RWPE2 (cell line): ENCODE measurements around the gene RIMS4.
A peak's percentile ranks its signal among the peaks of the same experiment; 100 is the strongest.
"Not testable (repeated sequence)": the region's sequence is repeated elsewhere in the genome, so short reads cannot be mapped to it uniquely, and the experiment has no call there.

Experiments
- ATAC-seq: fragments of 200-7000 bp; cut with Tn5 transposase; 3 replicates; pipeline ENCODE4 v1.9.1; 2021; ENCODE audit warnings: low read depth
- DNase-seq: peaks from one replicate; pipeline ENCODE4 v3.0.0-alpha.2; 2020; ENCODE audit warnings: low spot score
- H3K27ac ChIP-seq: fragments of 450-650 bp; 2 replicates; pipeline ENCODE4 v1.5.1; 2017; ENCODE audit warnings: mild to moderate bottlenecking; ENCODE audit not compliant: poor library complexity, severe bottlenecking
- H3K27me3 ChIP-seq: fragments of 250-450 bp; sonication (Bioruptor Pico); 2 replicates; pipeline ENCODE4 v1.5.1; 2021; ENCODE audit warnings: mild to moderate bottlenecking, moderate library complexity; ENCODE audit not compliant: insufficient read depth, poor library complexity, severe bottlenecking
- H3K36me3 ChIP-seq: fragments of 250-450 bp; sonication (Bioruptor Pico); 2 replicates; pipeline ENCODE4 v1.5.1; 2020; ENCODE audit warnings: low read depth, mild to moderate bottlenecking, moderate library complexity
- H3K4me1 ChIP-seq: fragments of 250-450 bp; sonication (Bioruptor Pico); 2 replicates; pipeline ENCODE4 v1.5.1; 2021; ENCODE audit warnings: mild to moderate bottlenecking, moderate library complexity; ENCODE audit not compliant: insufficient read depth, poor library complexity, severe bottlenecking
- H3K4me3 ChIP-seq: fragments of 250-450 bp; sonication (Bioruptor Pico); 2 replicates; pipeline ENCODE4 v1.5.1; 2021; ENCODE audit warnings: mild to moderate bottlenecking, moderate library complexity; ENCODE audit not compliant: severe bottlenecking
- H3K9me3 ChIP-seq: fragments of 250-450 bp; sonication (Bioruptor Pico); 2 replicates; pipeline ENCODE4 v1.5.1; 2021; ENCODE audit warnings: mild to moderate bottlenecking, moderate library complexity; ENCODE audit not compliant: severe bottlenecking
- CTCF ChIP-seq: fragments of 450-650 bp; IDR thresholded peaks from one replicate; pipeline ENCODE4 v1.5.1; 2017; ENCODE audit warnings: mild to moderate bottlenecking, moderate library complexity; ENCODE audit not compliant: poor library complexity, severe bottlenecking

Gene RIMS4

GRCh38 chr20:44765701-44766347 lies 44.5 kb downstream of the RIMS4 start:
- Histone ChIP-seq H3K27me3 (peaks cover 7% of the 10 kb centered on the region), H3K4me3 (no peak overlapping the region), H3K4me1 (no peaks in the 10 kb centered on the region), H3K27ac (no peak overlapping the region), H3K9me3 (no peaks in the 10 kb centered on the region), H3K36me3 (no peaks in the 10 kb centered on the region)
- no peak for TF ChIP-seq CTCF
- peak; percentile 76 for DNase-seq
- peak; percentile 47 for ATAC-seq

GRCh38 chr20:44765091-44765490 lies 45.3 kb downstream of the RIMS4 start:
- Histone ChIP-seq H3K9me3 (no peaks in the 10 kb centered on the region), H3K36me3 (no peaks in the 10 kb centered on the region), H3K27me3 (peaks cover 4% of the 10 kb centered on the region), H3K27ac (no peak overlapping the region), H3K4me1 (no peaks in the 10 kb centered on the region), H3K4me3 (no peak overlapping the region)
- no peak for TF ChIP-seq CTCF
- no peak for ATAC-seq
- peak; percentile 60 for DNase-seq

- ATAC-seq, H3K4me1 ChIP-seq, H3K27me3 ChIP-seq, DNase-seq, H3K9me3 ChIP-seq, H3K36me3 ChIP-seq, H3K4me3 ChIP-seq, H3K27ac ChIP-seq: not testable (repeated sequence)
These were observed 46.5 kb downstream of the RIMS4 start for GRCh38 chr20:44763798-44764197.

GRCh38 chr20:44762466-44763140 lies 47.7 kb downstream of the RIMS4 start:
- Histone ChIP-seq H3K4me3 (no peak overlapping the region), H3K27me3 (peaks cover 10% of the 10 kb centered on the region), H3K36me3 (no peaks in the 10 kb centered on the region), H3K4me1 (no peaks in the 10 kb centered on the region), H3K27ac (no peak overlapping the region), H3K9me3 (no peaks in the 10 kb centered on the region)
- no peak for ATAC-seq
- no peak for TF ChIP-seq CTCF
- DNase-seq, result no peak

GRCh38 chr20:44761423-44761822 lies 48.9 kb downstream of the RIMS4 start:
- ATAC-seq (peak; percentile 24; the same call in 1 of the 3 replicates), DNase-seq (peak; percentile 64)
- Histone ChIP-seq H3K4me1 (no peaks in the 10 kb centered on the region), H3K4me3 (no peak overlapping the region), H3K27me3 (peaks cover 10% of the 10 kb centered on the region), H3K9me3 (no peaks in the 10 kb centered on the region), H3K27ac (no peak overlapping the region), H3K36me3 (no peaks in the 10 kb centered on the region)
- no peak for TF ChIP-seq CTCF
